ENCODE data around the gene MYL2.

MYL2 gene

GRCh38 chr12:110888256-110888991 is 32.0 kb downstream of the MYL2 start:
- no peak for DNase-seq

GRCh38 chr12:110885152-110885840 is 35.1 kb downstream of the MYL2 start:
- no peak for DNase-seq

GRCh38 chr12:110883251-110883650 is 37.1 kb downstream of the MYL2 start:
- DNase-seq: no peak

GRCh38 chr12:110880651-110881050 is 39.7 kb downstream of the MYL2 start:
- no peak for DNase-seq

GRCh38 chr12:110874781-110875180 is 45.6 kb downstream of the MYL2 start:
- DNase-seq: no peak

GRCh38 chr12:110874351-110874750 is 46.0 kb downstream of the MYL2 start:
- DNase-seq: no peak

- DNase-seq: no peak
Observed at GRCh38 chr12:110872100-110872499, 48.3 kb downstream of the MYL2 start.

- DNase-seq: no peak
Observed at GRCh38 chr12:110869803-110870202, 50.6 kb downstream of the MYL2 start.

GRCh38 chr12:110869026-110869425 is 51.4 kb downstream of the MYL2 start:
- no peak for DNase-seq

- DNase-seq: no peak
Observed at GRCh38 chr12:110865521-110865920, 54.9 kb downstream of the MYL2 start.

GRCh38 chr12:110863161-110863560 is 57.2 kb downstream of the MYL2 start:
- DNase-seq: no peak

GRCh38 chr12:110862329-110862728 is 58.0 kb downstream of the MYL2 start:
- DNase-seq: no peak

- no peak for DNase-seq
Observed at GRCh38 chr12:110861729-110862128, 58.6 kb downstream of the MYL2 start.
